KMS-11 (cell line): Measurements from ENCODE around the gene COQ9.

Source experiments
- H2AFZ ChIP-seq: fragments of 200-600 bp; sonication (generic); 2 replicates; pipeline ENCODE4 v1.6.1; 2016; ENCODE audit warnings: antibody characterized with exemption, mixed run types, low read depth
- H3K27ac ChIP-seq: fragments of 200-600 bp; sonication (generic); 2 replicates; pipeline ENCODE4 v1.6.1; 2016; ENCODE audit warnings: mild to moderate bottlenecking, mixed run types
- H3K27me3 ChIP-seq: fragments of 200-600 bp; sonication (generic); 2 replicates; pipeline ENCODE4 v1.6.1; 2017; ENCODE audit warnings: mild to moderate bottlenecking, low read depth, mixed run types, moderate library complexity; ENCODE audit not compliant: insufficient read depth
- H3K36me3 ChIP-seq: fragments of 200-600 bp; sonication (generic); 2 replicates; pipeline ENCODE4 v1.6.1; 2017; ENCODE audit warnings: mild to moderate bottlenecking, mixed run types; ENCODE audit not compliant: insufficient read depth
- H3K4me1 ChIP-seq: fragments of 200-600 bp; sonication (generic); 2 replicates; pipeline ENCODE4 v1.6.1; 2016; ENCODE audit warnings: mild to moderate bottlenecking, low read depth, mixed run types; ENCODE audit not compliant: poor library complexity, severe bottlenecking
- H3K4me2 ChIP-seq: fragments of 200-600 bp; sonication (generic); 2 replicates; pipeline ENCODE4 v1.7.0; 2016; ENCODE audit warnings: mild to moderate bottlenecking, mixed run types
- H3K4me3 ChIP-seq: fragments of 200-600 bp; sonication (generic); IDR thresholded peaks from 2 replicates; pipeline ENCODE4 v1.6.1; 2017; ENCODE audit warnings: low read depth, low read length, mixed read lengths; ENCODE audit not compliant: insufficient read depth
- H3K79me2 ChIP-seq: fragments of 200-600 bp; sonication (generic); 2 replicates; pipeline ENCODE4 v1.6.1; 2016; ENCODE audit warnings: low read depth, mixed run types; ENCODE audit not compliant: insufficient read depth
- H3K9ac ChIP-seq: fragments of 200-600 bp; sonication (generic); 2 replicates; pipeline ENCODE4 v1.6.1; 2016; ENCODE audit warnings: mild to moderate bottlenecking, mixed run types
- H4K20me1 ChIP-seq: fragments of 200-600 bp; sonication (generic); 2 replicates; pipeline ENCODE4 v1.6.1; 2016; ENCODE audit warnings: mild to moderate bottlenecking, mixed run types; ENCODE audit not compliant: insufficient read depth
- CTCF ChIP-seq: fragments of 200-600 bp; sonication (generic); conservative IDR thresholded peaks from 2 replicates; pipeline ENCODE4 v1.6.1; 2017; ENCODE audit warnings: low read depth, mild to moderate bottlenecking, antibody characterized with exemption, low read length, moderate library complexity, mixed read lengths

Gene COQ9

GRCh38 chr16:57427824-57428223 lies 19.5 kb upstream of the COQ9 start:
- Histone ChIP-seq H3K27me3 (no peaks in the 10 kb centered on the region), H2AFZ (no peak overlapping the region), H4K20me1 (no peaks in the 10 kb centered on the region), H3K9ac (no peak overlapping the region), H3K4me3 (no peak overlapping the region), H3K36me3 (0 out of 2 replicates have a peak, but pooled peaks cover 2% of the 10 kb centered on the region), H3K79me2 (no peaks in the 10 kb centered on the region), H3K4me1 (no peaks in the 10 kb centered on the region), H3K4me2 (no peak overlapping the region), H3K27ac (no peak overlapping the region)
- TF ChIP-seq CTCF, result no peak

GRCh38 chr16:57430955-57431354 lies 16.3 kb upstream of the COQ9 start:
- no peaks in the 10 kb centered on the region for H3K27me3 ChIP-seq
- no peak overlapping the region for H3K27ac ChIP-seq
- H3K4me2 ChIP-seq, result no peak overlapping the region
- 0 out of 2 replicates have a peak, but pooled peaks cover 3% of the 10 kb centered on the region for H3K36me3 ChIP-seq
- H3K9ac ChIP-seq, result no peak overlapping the region
- H3K4me3 ChIP-seq, result no peak overlapping the region
- no peaks in the 10 kb centered on the region for H4K20me1 ChIP-seq
- H3K4me1 ChIP-seq, result no peaks in the 10 kb centered on the region
- no peak for TF ChIP-seq CTCF
- H2AFZ ChIP-seq, result no peak overlapping the region
- no peaks in the 10 kb centered on the region for H3K79me2 ChIP-seq

GRCh38 chr16:57432505-57432904 lies 14.8 kb upstream of the COQ9 start:
- Histone ChIP-seq H3K4me1 (no peaks in the 10 kb centered on the region), H3K4me3 (no peak overlapping the region), H3K27ac (no peak overlapping the region), H3K79me2 (no peaks in the 10 kb centered on the region), H3K36me3 (0 out of 2 replicates have a peak, but pooled peaks cover 9% of the 10 kb centered on the region), H3K4me2 (no peak overlapping the region), H3K27me3 (no peaks in the 10 kb centered on the region), H4K20me1 (no peaks in the 10 kb centered on the region), H2AFZ (no peak overlapping the region), H3K9ac (no peak overlapping the region)
- TF ChIP-seq CTCF, result no peak

GRCh38 chr16:57432989-57433388 lies 14.3 kb upstream of the COQ9 start:
- no peaks in the 10 kb centered on the region for H3K4me1 ChIP-seq
- H3K4me2 ChIP-seq, result no peak overlapping the region
- H3K4me3 ChIP-seq, result no peak overlapping the region
- H3K9ac ChIP-seq, result no peak overlapping the region
- no peaks in the 10 kb centered on the region for H3K79me2 ChIP-seq
- no peaks in the 10 kb centered on the region for H3K27me3 ChIP-seq
- H4K20me1 ChIP-seq, result no peaks in the 10 kb centered on the region
- H3K36me3 ChIP-seq, result 0 out of 2 replicates have a peak, but pooled peaks cover 9% of the 10 kb centered on the region
- H2AFZ ChIP-seq, result no peak overlapping the region
- no peak overlapping the region for H3K27ac ChIP-seq
- TF ChIP-seq CTCF, result no peak
